ENCODE measurements around the gene SEC14L2. TPM values are rescaled to one million over a fixed set of nuclear protein-coding genes. Genes with fewer than 3 reads are reported as not detected.
"Not testable (repeated sequence)": the region's sequence is repeated elsewhere in the genome, so short reads cannot be mapped to it uniquely, and the experiment has no call there.

Gene SEC14L2
- total and polyA plus RNA-seq, 8 donors = 8.3 to 13.4 (median 10.0) TPM

DNA sequence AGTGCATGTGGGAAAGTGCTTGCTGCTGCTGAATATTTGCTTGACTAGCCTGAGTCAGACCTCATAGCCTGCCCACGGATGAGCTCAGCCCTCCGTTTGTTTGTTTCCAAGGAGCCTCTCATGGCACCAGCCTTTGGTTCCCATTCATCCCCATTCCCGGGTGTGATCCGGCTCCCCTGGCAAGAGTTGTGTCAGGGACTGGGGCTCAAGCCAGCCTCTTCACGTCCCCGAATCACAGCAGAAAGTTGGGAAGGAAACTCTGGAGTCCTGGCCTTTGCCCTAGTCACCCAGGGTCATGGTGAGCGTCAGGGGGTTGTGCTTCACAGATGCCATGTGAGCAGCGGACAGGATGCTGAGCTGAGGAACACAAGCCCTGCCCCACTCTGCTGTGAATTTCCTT is 61.2 kb downstream of the SEC14L2 start:
- DNase-seq (no peak), ATAC-seq (no peak)
- H3K27me3 ChIP-seq = no peaks in the 10 kb centered on the region
- no peak overlapping the region for H3K27ac ChIP-seq
- no peaks in the 10 kb centered on the region for H3K4me1 ChIP-seq
- intact Hi-C loops (cut with DNase I) = no loop called here
- no peak overlapping the region for H3K4me3 ChIP-seq
- TF ChIP-seq, protein P1, sequence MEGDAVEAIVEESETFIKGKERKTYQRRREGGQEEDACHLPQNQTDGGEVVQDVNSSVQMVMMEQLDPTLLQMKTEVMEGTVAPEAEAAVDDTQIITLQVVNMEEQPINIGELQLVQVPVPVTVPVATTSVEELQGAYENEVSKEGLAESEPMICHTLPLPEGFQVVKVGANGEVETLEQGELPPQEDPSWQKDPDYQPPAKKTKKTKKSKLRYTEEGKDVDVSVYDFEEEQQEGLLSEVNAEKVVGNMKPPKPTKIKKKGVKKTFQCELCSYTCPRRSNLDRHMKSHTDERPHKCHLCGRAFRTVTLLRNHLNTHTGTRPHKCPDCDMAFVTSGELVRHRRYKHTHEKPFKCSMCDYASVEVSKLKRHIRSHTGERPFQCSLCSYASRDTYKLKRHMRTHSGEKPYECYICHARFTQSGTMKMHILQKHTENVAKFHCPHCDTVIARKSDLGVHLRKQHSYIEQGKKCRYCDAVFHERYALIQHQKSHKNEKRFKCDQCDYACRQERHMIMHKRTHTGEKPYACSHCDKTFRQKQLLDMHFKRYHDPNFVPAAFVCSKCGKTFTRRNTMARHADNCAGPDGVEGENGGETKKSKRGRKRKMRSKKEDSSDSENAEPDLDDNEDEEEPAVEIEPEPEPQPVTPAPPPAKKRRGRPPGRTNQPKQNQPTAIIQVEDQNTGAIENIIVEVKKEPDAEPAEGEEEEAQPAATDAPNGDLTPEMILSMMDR (IDR thresholded peaks at IDR 0.05) = no peak
- no peaks in the 10 kb centered on the region for H3K9me3 ChIP-seq
- no peaks in the 10 kb centered on the region for H3K36me3 ChIP-seq

DNA sequence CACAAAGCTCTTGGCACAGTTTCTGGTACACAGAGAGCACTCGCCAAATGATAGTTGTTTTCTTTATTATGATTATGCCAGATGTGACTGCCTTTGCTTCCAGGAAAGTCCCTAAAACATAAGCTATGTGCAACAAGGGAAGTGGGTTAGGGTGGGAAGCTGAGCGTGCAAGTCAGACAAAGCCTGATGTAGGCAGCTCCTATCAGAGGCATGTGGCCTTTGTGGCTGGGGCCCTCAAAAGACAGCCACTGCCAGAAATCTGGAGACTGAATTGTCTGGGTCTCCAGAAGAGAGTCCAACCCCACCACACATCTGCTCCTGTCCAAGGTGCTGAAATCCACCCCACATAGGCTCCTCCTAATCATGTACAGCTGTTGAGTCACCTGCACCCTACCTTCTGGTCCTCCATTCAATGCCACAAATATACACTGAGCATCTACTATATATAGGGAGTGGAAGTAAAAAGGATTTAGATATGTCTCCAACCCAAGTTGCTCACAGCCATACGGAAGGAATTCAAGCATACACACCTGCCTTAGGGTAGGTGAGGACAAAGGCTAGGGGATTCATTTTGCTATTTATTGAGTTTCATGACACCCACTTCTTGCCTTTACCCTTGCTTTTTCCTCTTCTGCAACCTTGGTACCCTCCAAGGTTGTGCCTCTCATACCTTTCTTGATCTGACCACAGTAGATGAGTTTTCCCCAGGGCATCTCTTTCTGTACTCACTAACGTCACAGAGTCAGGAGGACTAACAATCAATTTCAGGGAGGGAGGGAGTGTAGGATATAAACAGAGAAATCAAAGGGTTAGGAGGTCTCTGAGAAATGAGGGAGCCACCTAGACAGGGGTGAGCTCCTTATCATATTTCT is 62.6 kb downstream of the SEC14L2 start:
- no peaks in the 10 kb centered on the region for H3K27me3 ChIP-seq
- ATAC-seq (no peak), DNase-seq (peak in 1 of 4 donors; percentile 31)
- no peaks in the 10 kb centered on the region for H3K36me3 ChIP-seq
- no peaks in the 10 kb centered on the region for H3K4me1 ChIP-seq
- no peak overlapping the region for H3K27ac ChIP-seq
- TF ChIP-seq, protein P1 (IDR thresholded peaks at IDR 0.05) = no peak
- no peak overlapping the region for H3K4me3 ChIP-seq
- H3K9me3 ChIP-seq = no peaks in the 10 kb centered on the region
- intact Hi-C loops (cut with DNase I) = no loop called here

DNA sequence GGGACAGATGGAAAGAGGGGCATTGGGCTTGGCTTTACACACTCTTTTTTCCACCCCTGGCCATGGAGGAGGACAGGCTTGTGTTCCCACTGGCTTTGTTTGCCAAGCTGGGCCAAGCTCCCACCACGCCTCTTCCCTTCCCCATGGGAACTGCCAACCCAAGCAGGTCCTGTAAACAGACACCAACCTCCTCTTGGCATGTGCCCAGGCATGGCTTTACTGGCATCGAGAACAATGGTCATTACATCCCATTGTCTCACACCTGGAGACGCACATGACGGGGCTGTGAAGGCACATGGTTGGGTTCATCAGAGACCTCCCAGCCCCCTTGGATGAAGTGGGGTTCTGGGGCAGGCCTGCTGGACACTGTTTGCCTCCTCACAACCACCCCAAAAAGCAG is 63.3 kb downstream of the SEC14L2 start:
- Histone ChIP-seq H3K27me3 (no peaks in the 10 kb centered on the region), H3K27ac (no peak overlapping the region), H3K36me3 (no peaks in the 10 kb centered on the region), H3K9me3 (no peaks in the 10 kb centered on the region), H3K4me3 (no peak overlapping the region), H3K4me1 (no peaks in the 10 kb centered on the region)
- TF ChIP-seq, protein P1 (IDR thresholded peaks at IDR 0.05) = no peak
- intact Hi-C loops (cut with DNase I) = no loop called here
- ATAC-seq = no peak
- DNase-seq = no peak

DNA sequence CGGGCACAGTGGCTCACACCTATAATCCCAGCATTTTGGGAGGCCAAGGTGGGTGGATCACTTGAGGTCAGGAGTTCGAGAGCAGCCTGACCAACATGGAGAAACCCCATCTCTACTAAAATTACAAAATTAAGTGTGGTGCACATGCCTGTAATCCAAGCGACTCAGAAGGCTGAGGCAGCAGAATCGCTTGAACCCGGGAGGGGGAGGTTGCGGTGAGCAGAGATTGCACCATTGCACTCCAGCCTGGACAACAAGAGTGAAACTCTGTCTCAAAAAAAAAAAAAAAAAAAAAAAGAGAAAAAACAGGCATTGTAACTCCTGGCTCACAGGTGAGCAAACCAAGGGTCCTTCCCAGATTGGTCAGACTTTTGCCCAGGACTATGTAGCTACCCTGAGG is 63.7 kb downstream of the SEC14L2 start:
- H3K36me3 ChIP-seq; intact Hi-C loops (cut with DNase I); DNase-seq; H3K27me3 ChIP-seq; H3K4me1 ChIP-seq; H3K27ac ChIP-seq; H3K9me3 ChIP-seq; ATAC-seq; H3K4me3 ChIP-seq: not testable (repeated sequence)

DNA sequence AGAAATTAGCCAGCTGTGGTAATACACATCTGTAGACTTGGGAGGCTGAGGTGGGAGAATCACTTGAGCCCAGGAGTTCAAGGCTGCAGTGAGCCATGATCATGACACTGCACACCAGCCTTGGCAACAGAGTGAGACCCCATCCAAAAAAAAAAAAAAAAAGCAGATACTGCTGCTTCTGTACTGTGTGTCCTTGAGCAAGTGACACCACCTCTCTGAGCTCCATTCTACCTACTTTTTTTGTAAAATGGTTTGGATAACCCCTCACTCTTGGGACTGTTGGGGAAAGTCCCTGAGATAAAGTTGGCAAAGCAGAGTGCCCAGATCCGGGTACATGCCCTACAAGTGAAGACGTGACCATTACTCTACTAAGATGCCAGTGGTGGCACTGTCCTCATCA is 72.3 kb downstream of the SEC14L2 start:
- H3K4me1 ChIP-seq = no peaks in the 10 kb centered on the region
- peaks cover 0 to 25% of the 10 kb centered on the region in 2 donors for H3K27me3 ChIP-seq
- TF ChIP-seq, protein P1 (IDR thresholded peaks at IDR 0.05) = no peak

More for the DNA sequence above, 72.3 kb downstream of the SEC14L2 start:
- DNase-seq (no peak), ATAC-seq (no peak)
- Histone ChIP-seq H3K4me3 (no peak overlapping the region), H3K36me3 (no peaks in the 10 kb centered on the region), H3K27ac (no peak overlapping the region), H3K9me3 (no peaks in the 10 kb centered on the region)
- intact Hi-C loops (cut with DNase I) = no loop called here
